Measurements from ENCODE around the gene NEK1. TPM values are rescaled to one million over a fixed set of nuclear protein-coding genes. Genes with fewer than 3 reads are reported as not detected.
"Not testable (repeated sequence)": the region's sequence is repeated elsewhere in the genome, so short reads cannot be mapped to it uniquely, and the experiment has no call there.

The NEK1 gene
- total RNA-seq, 2 experiments from 2014 or later: 15.7 to 16.7 TPM

DNA sequence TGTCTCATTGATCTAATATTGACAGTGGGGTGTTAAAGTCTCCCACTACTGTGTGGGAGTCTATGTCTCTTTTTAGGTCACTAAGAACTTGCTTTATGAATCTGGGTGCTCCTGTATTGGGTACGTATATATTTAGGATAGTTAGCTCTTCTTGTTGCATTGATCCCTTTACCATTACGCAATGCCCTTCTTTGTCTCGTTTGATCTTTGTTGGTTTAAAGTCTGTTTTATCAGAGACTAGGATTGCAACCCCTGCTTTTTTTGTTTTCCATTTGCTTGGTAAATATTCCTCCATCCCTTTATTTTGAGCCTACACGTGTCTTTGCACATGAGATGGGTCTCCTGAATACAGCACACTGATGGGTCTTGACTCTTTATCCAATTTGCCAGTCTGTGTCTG is 65.8 kb downstream of the NEK1 start:
- H3K27ac Mint-ChIP-seq; POLR2A ChIA-PET; ATAC-seq; H3K4me1 Mint-ChIP-seq (ENCODE audit: low read depth); DNase-seq; CTCF ChIA-PET; H3K4me3 Mint-ChIP-seq; H3K27me3 Mint-ChIP-seq (ENCODE audit: low read depth): not testable (repeated sequence)
- peaks cover 29% of the 10 kb centered on the region for H3K36me3 Mint-ChIP-seq (ENCODE audit: low read depth)
- peaks cover 32% of the 10 kb centered on the region for H3K9me3 Mint-ChIP-seq (ENCODE audit: insufficient read depth)

DNA sequence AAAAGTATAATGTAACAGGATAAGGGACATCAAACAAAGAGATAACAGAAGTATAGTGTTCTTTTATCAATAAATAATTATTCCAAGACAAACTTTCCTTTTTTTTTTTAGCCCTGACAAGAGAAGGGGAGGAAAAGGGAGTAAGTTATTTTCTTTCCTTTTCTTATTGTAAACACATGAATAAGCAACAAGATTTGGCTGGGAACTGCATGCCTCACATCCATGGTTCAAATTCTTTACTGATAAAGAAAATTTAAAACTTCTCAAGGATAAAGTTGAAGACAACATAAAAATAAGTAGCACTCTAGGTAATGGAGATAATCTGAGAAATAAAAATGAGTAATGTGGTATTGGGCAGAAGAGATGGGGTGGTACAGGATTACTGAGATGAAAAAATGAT is 71.6 kb downstream of the NEK1 start:
- H3K27me3 Mint-ChIP-seq (ENCODE audit: low read depth): no peaks in the 10 kb centered on the region
- CTCF ChIA-PET: no interaction called here

DNA sequence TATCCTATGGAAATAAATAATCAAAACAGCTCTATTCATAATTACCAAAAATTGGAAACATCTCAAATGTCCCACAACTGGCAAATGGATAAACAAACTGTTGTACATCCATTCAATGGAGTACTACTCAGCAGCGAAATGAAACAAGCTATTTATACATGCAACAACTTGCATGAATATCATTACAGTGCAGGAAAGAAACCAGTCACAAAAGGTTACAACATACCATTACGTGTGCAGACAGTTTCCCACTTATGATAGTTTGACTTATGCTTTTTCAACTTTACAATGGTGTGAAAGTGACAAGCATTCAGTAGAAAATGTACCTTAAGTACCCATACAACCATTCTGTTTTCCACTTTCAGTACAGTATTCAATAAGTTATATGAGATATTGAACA is 82.3 kb downstream of the NEK1 start:
- no peaks in the 10 kb centered on the region for H3K9me3 Mint-ChIP-seq (ENCODE audit: insufficient read depth)
- peaks cover 17% of the 10 kb centered on the region for H3K36me3 Mint-ChIP-seq (ENCODE audit: low read depth)
- ChIA-PET CTCF (no interaction called here), POLR2A (no interaction called here)
- ATAC-seq (no peak), DNase-seq (no peak)
- H3K4me3 Mint-ChIP-seq: no peak overlapping the region
- no peak overlapping the region for H3K27ac Mint-ChIP-seq
- H3K4me1 Mint-ChIP-seq (ENCODE audit: low read depth): no peaks in the 10 kb centered on the region
- H3K27me3 Mint-ChIP-seq (ENCODE audit: low read depth): no peaks in the 10 kb centered on the region

More for the DNA sequence above, 71.6 kb downstream of the NEK1 start:
- H3K36me3 Mint-ChIP-seq (ENCODE audit: low read depth): peaks cover 9% of the 10 kb centered on the region
- ATAC-seq (no peak), DNase-seq (no peak)
- no peak overlapping the region for H3K4me3 Mint-ChIP-seq
- POLR2A ChIA-PET: no interaction called here
- peaks cover 15% of the 10 kb centered on the region for H3K9me3 Mint-ChIP-seq (ENCODE audit: insufficient read depth)
- no peaks in the 10 kb centered on the region for H3K4me1 Mint-ChIP-seq (ENCODE audit: low read depth)
- H3K27ac Mint-ChIP-seq: no peak overlapping the region

DNA sequence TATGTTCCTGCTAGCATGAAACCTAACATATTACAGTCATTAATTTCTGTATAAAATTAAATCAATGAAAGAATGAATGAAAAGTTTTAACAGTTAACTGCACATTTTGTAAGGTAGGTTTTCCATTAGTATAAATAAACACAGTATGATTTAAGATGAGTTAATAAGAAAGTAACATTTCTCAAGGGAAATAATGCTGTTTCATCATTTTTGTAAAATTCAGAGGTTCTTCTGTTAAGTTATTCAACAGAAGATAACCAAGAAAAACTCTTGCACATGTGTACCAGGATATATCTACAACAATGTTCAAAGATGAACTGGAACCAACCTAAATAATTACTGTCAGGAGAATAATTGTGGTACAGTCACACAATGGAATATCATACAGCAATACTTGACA is 88.6 kb downstream of the NEK1 start:
- Mint-ChIP-seq H3K4me3 (no peak overlapping the region), H3K27me3 (ENCODE audit: low read depth) (no peaks in the 10 kb centered on the region), H3K27ac (no peak overlapping the region), H3K36me3 (ENCODE audit: low read depth) (peaks cover 15% of the 10 kb centered on the region), H3K4me1 (ENCODE audit: low read depth) (no peaks in the 10 kb centered on the region), H3K9me3 (ENCODE audit: insufficient read depth) (peaks cover 11% of the 10 kb centered on the region)
- CTCF ChIA-PET: no interaction called here
- no peak for ATAC-seq
- DNase-seq: no peak
- POLR2A ChIA-PET: no interaction called here

DNA sequence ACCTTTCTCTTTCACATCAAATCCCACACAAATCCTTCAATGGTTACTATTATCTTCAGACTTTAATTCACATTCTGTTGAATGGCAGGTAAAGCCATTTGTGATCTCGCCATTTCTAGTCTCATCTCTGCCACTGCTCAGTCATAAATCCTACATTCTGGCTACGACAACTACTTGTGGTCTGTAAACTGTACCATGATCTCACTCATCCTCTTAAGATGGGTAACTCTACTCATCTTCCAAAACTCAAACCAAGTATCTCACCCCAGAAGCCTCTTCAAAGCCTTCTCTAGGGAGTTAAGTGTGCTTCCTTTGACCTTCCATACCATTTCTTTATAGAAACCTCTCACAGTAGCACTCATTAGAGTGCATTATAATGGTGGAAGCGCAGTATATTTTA is 101.8 kb downstream of the NEK1 start:
- Mint-ChIP-seq H3K4me1 (ENCODE audit: low read depth) (no peaks in the 10 kb centered on the region), H3K4me3 (no peak overlapping the region), H3K36me3 (ENCODE audit: low read depth) (peaks cover 6% of the 10 kb centered on the region), H3K27ac (no peak overlapping the region), H3K9me3 (ENCODE audit: insufficient read depth) (no peaks in the 10 kb centered on the region), H3K27me3 (ENCODE audit: low read depth) (no peaks in the 10 kb centered on the region)
- CTCF ChIA-PET: no interaction called here
- POLR2A ChIA-PET: no interaction called here
- ATAC-seq: no peak
- DNase-seq: no peak

DNA sequence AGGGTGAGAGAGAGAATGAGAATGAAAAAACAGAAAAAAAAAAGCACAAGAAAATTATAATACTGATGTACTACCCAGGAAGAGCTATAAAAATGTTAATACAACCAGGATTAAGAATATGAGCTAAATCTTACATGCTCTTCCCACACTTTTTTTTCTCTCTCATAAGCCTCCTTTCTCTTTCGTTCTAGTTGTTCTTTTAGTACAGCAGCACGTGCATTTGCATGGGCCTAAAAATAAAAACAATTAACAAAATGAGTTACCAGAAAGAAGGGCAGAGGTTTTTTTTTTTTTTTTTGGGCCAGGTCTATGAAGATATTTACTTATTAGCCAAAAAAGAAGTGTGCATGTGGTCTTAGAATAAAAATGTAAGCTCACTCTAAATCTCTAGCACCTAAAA is 105.5 kb downstream of the NEK1 start:
- no peaks in the 10 kb centered on the region for H3K27me3 Mint-ChIP-seq (ENCODE audit: low read depth)
- H3K4me1 Mint-ChIP-seq (ENCODE audit: low read depth): no peaks in the 10 kb centered on the region
- CTCF ChIA-PET: interaction anchor here (1.1 kb wide), 1 partner anchor 14 kb away, joined by 3 read pairs; no protein-coding TSS in a partner anchor

DNA sequence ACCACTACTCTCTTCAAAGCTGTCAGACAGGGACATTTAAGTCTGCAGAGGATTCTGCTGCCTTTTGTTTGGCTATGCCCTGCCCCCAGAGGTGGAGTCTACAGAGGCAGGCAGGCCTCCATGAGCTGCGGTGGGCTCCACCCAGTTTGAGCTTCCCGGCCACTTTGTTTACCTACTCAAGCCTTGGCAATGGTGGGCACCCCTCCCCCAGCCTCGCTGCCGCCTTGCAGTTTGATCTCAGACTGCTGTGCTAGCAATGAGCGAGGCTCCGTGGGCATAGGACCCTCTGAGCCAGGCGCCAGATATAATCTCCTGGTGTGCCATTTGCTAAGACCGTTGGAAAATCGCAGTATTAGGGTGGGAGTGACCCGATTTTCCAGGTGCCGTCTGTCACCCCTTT is 112.5 kb downstream of the NEK1 start:
- POLR2A ChIA-PET; H3K27me3 Mint-ChIP-seq (ENCODE audit: low read depth); CTCF ChIA-PET; H3K27ac Mint-ChIP-seq; H3K4me1 Mint-ChIP-seq (ENCODE audit: low read depth); DNase-seq; H3K4me3 Mint-ChIP-seq; ATAC-seq: not testable (repeated sequence)
- Mint-ChIP-seq H3K9me3 (ENCODE audit: insufficient read depth) (peaks cover 25% of the 10 kb centered on the region), H3K36me3 (ENCODE audit: low read depth) (peaks cover 52% of the 10 kb centered on the region)

More for the DNA sequence above, 105.5 kb downstream of the NEK1 start:
- POLR2A ChIA-PET: no interaction called here
- Mint-ChIP-seq H3K36me3 (ENCODE audit: low read depth) (peaks cover 27% of the 10 kb centered on the region), H3K27ac (no peak overlapping the region), H3K9me3 (ENCODE audit: insufficient read depth) (peaks cover 10% of the 10 kb centered on the region), H3K4me3 (no peak overlapping the region)
- DNase-seq (no peak), ATAC-seq (no peak)

DNA sequence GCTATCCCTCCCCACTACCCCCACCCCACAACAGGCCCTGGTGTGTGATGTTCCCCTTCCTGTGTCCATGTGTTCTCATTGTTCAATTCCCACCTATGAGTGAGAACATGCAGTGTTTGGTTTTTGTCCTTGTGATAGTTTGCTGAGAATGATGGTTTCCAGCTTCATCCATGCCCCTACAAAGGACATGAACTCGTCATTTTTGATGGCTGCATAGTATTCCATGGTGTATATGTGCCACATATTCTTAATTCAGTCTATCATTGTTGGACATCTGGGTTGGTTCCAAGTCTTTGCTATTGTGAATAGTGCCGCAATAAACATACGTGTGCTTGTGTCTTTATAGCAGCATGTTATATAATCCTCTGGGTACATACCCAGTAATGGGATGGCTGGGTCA is 118.1 kb downstream of the NEK1 start:
- DNase-seq; CTCF ChIA-PET; H3K9me3 Mint-ChIP-seq (ENCODE audit: insufficient read depth); ATAC-seq; H3K27ac Mint-ChIP-seq; H3K4me1 Mint-ChIP-seq (ENCODE audit: low read depth); POLR2A ChIA-PET; H3K4me3 Mint-ChIP-seq; H3K27me3 Mint-ChIP-seq (ENCODE audit: low read depth): not testable (repeated sequence)
- peaks cover 12% of the 10 kb centered on the region for H3K36me3 Mint-ChIP-seq (ENCODE audit: low read depth)

DNA sequence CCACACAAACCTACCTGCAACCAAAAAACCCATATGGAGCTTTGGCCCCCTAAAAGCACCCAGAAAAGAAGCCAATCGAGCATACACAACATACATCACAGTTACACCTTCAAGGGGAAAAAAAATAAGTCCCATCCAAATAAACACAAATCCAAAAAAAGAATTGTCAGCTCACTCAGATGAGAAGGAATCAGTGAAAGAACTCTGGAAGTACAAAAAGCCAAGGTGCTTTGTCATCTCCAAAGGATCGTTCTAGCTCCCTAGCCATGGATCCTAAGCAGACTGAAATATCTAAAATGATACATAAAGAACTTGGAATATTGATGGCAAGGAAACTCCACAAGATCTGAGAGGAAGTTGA is 119.2 kb downstream of the NEK1 start:
- no peak overlapping the region for H3K27ac Mint-ChIP-seq
- POLR2A ChIA-PET: no interaction called here

DNA sequence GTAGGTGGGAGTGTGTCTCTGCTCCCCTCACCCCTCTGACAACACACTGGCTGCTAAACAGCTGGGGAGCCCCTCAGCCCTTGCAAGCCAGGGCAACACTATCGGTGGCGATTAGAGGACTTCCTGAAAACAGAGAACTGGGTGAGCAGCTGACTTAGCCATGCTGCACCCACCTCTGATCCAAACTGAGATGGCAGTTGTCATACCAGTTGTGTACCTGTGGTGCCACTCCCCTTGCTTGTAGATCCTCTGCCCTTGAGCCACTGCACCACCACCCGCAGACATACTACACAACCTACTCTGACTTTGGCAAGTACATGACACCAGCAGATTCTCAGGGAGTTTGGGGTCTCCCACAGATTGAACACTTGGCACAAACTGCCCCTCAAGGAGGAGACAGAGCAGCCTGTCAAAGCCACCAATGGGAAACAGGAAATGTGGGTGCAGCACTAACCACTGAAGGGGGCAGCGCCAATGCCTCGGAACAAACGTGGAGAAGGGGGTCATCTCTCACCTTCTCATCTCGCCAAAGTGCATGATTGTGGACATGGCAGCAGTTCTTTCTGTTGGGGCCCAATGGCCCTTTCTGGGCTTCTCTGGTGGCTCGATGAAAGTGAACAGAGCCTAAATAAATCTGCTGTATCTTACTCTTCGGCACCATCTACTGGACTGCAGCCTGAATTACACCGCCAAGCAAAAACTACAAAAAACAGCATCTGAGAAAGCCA is 119.8 kb downstream of the NEK1 start:
- no peaks in the 10 kb centered on the region for H3K27me3 Mint-ChIP-seq (ENCODE audit: low read depth)
- H3K9me3 Mint-ChIP-seq (ENCODE audit: insufficient read depth): no peaks in the 10 kb centered on the region
- CTCF ChIA-PET: interaction anchor here (0.7 to 1.3 kb wide), 11 partner anchors 15 to 572 kb away, joined by 3 to 10 read pairs (median 3); no protein-coding TSS in a partner anchor
- peak; percentile 49 for ATAC-seq
- DNase-seq: peak; percentile 45
- no peak overlapping the region for H3K4me3 Mint-ChIP-seq
- no peak overlapping the region for H3K27ac Mint-ChIP-seq
- H3K4me1 Mint-ChIP-seq (ENCODE audit: low read depth): peaks cover 10% of the 10 kb centered on the region
- POLR2A ChIA-PET: no interaction called here
- H3K36me3 Mint-ChIP-seq (ENCODE audit: low read depth): peaks cover 7% of the 10 kb centered on the region

More for the DNA sequence above, 119.2 kb downstream of the NEK1 start:
- CTCF ChIA-PET: interaction anchor here (0.7 to 1.3 kb wide), 11 partner anchors 14 to 572 kb away, joined by 3 to 10 read pairs (median 3); no protein-coding TSS in a partner anchor
- Mint-ChIP-seq H3K27me3 (ENCODE audit: low read depth) (no peaks in the 10 kb centered on the region), H3K9me3 (ENCODE audit: insufficient read depth) (no peaks in the 10 kb centered on the region), H3K36me3 (ENCODE audit: low read depth) (peaks cover 7% of the 10 kb centered on the region), H3K4me3 (no peak overlapping the region), H3K4me1 (ENCODE audit: low read depth) (peaks cover 10% of the 10 kb centered on the region)
- ATAC-seq: no peak
- DNase-seq: no peak

DNA sequence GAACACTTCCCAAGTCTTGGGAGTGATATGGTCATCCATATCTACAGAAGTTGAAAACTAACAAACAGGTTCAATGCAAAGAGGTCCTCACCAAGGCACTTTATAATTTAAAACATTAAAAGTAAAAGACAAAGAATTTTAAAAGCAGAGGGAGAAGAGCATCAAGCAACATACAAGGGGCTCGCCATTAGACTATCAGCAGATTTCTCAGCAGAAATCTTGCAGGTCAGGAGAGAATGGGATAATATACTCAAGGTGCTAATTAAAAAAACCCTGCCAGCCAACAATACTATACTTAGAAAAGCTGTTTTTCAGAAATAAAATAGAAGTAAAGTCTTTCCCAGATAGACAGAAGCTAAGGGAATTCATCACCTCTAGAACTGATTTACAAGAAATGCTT is 121.2 kb downstream of the NEK1 start:
- peaks cover 10% of the 10 kb centered on the region for H3K4me1 Mint-ChIP-seq (ENCODE audit: low read depth)
- no peak for ATAC-seq

DNA sequence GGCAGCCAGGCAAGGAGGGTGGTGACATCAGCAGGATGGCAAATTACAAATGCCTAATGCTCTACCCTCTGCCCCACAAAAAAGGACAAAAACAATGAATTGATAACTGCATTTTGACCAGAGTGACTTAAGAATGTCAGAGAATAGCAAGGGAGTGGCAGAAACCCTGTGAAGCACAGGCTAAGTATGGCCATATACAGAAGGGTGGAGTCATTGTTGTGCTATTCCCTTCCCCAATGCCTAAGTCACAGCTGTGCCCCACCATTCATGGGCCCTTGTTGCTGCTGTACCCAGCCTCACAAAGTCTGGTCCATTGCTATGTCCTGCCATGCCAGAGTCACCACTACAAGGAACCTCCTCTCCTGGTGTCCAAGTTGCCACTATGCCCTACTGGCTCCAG is 123.1 kb downstream of the NEK1 start:
- Mint-ChIP-seq H3K4me3 (no peak overlapping the region), H3K27ac (no peak overlapping the region), H3K4me1 (ENCODE audit: low read depth) (peaks cover 10% of the 10 kb centered on the region), H3K27me3 (ENCODE audit: low read depth) (no peaks in the 10 kb centered on the region), H3K9me3 (ENCODE audit: insufficient read depth) (no peaks in the 10 kb centered on the region), H3K36me3 (ENCODE audit: low read depth) (peaks cover 7% of the 10 kb centered on the region)
- ATAC-seq (no peak), DNase-seq (no peak)
- CTCF ChIA-PET: interaction anchor here (0.9 kb wide), 1 partner anchor 465 kb away, joined by 3 read pairs; no protein-coding TSS in a partner anchor
- POLR2A ChIA-PET: no interaction called here

More for the DNA sequence above, 121.2 kb downstream of the NEK1 start:
- CTCF ChIA-PET: interaction anchor here (1.1 kb wide), 2 partner anchors 80 to 568 kb away, joined by 3 read pairs; no protein-coding TSS in a partner anchor
- Mint-ChIP-seq H3K9me3 (ENCODE audit: insufficient read depth) (no peaks in the 10 kb centered on the region), H3K36me3 (ENCODE audit: low read depth) (peaks cover 7% of the 10 kb centered on the region), H3K27ac (no peak overlapping the region), H3K4me3 (no peak overlapping the region), H3K27me3 (ENCODE audit: low read depth) (no peaks in the 10 kb centered on the region)
- POLR2A ChIA-PET: no interaction called here
- DNase-seq: no peak
